GM21360 (cell line): ENCODE results near the gene DLK2.

Experiments
- ATAC-seq: cut with Tn5 transposase; IDR thresholded peaks from one replicate; pipeline ENCODE4 v1.9.1; 2021; ENCODE audit warnings: mild to moderate bottlenecking, moderate library complexity; ENCODE audit not compliant: unreplicated experiment

Gene DLK2

DNA sequence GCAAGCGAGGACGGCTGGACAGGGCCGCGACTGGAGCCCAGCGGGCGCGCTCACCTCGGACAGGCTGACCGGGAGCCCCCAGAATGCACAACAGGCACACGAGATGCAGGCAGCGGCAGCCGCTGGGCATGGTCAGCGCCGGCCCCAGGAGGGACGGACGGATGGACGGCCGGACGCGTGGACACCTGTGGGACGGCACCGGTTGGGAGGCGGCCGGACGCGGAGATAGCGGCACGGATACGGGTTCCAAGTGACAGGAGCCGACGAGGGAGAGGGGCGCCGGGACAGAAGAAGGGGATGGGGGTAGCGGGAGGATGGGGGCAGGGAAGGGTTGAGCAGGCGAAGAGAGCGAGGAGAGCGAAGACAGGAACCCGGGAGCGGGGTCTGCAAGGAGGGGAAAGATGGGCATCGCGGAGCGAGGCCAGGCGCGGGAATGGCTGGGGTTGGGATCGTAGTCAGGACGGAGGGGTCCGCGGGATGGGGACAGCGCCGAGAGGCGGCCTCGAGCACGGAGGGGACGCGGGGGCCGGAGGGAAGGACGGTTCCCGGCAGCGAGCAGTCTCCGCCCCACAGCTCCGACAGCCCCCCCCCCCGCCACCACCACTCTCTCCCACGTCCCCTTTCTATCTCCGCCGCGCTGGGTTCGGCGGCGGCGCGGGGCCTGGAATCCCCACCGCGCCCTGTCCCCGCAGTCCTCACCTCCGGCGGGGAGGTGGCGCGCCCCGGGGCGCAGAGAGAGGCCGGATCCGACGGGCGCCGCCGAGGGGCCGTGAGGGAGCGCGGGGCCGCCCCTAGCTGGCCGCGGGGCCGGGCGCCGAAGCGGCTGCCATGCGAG, 435 bp downstream of the DLK2 start:
- ATAC-seq = no peak

DNA sequence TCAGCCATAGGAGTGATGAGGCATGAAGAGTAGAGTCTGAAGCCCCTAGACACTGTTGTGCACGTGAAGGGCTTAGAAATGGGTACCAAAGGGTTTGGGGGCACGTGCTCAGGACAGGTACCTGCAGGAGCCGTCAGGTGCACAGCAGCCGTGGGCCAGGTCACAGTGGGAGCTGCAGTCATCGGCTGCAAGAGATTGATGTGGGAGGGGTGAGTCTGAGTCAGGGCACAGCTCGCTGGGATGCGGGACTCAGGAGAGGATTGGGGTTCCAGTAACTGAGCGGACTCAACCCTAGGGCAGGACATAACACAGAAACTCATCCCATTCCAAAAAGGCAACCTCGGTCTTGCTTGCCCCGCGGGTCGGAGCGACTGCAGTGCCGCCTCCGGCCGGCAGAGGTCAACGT, 1.1 kb downstream of the DLK2 start:
- ATAC-seq = no peak

DNA sequence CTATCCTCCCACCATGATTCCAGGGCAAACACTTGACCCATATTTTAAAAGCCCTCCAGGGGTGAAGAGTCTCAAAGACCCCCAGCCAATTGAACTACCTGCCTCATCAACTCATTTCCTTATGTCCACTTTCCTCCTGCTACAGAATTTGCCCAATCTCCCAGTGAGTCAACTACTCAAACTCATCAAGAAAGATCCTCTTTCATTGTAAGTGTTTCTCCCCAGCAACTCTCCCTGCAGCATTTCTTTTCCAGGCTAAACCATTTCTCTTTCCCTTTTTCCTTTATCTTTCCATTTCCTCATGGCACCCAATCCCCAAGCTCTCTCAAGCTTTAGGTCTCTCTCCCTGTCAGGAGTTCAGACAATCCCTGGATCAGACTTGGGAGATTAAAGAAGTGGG, 1.5 kb downstream of the DLK2 start:
- no peak for ATAC-seq

DNA sequence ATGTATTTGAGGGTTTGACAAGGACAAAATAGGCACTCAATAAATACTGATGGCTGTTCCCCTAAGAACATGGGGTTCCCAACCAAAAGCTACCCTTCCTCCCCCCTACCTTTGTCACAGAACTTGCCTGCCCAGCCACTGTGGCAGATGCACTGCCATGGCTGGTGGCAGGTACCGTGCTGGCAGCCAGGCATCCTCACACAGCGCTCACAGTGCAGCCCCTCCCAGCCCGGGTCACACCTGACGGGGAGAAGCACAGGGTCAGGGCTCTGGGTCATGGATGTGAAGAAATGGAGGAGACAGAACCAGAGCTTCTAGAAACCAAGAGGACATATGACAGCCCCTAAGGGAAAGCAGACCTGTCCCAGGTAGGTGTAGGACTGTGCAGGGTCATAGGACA, 2.5 kb downstream of the DLK2 start:
- no peak for ATAC-seq

DNA sequence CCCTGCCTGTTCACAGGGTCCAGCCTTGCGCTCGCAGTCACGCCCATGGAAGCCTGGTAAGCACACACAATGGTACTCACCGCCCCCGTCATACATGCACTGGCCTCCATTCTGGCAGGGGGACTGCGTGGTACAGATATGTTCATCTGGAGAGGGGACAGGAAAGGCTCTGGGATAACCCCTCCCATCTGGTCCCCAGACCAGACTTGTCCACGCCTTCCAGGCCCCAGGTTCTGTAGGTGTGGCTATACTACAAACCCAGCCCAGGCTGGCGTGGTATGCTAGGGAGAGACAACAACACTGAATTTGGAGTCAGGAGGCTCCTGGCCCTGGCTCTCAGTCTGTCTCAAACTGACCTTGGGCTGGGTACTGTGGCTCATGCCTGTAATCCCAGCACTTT, 3.4 kb downstream of the DLK2 start:
- ATAC-seq = no peak

DNA sequence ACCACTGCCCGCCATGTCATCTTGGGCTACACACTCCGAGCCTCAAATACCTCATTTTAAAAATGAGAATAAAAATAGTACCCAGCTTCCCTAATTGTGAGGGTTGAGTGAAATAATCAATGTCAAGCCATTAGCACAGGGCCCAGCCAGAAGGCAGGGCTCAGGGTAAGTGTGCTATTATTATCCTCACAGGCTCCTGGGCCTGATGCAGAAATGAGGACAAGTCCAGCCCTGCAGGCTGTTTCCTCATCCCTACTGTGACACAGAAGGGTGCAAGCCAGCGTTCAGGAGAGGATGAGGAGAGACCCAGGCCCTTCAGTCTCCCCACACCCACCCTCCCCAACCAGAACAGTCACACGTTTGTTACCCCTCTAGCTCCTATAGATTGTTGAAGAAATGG, 4.0 kb downstream of the DLK2 start:
- no peak for ATAC-seq

DNA sequence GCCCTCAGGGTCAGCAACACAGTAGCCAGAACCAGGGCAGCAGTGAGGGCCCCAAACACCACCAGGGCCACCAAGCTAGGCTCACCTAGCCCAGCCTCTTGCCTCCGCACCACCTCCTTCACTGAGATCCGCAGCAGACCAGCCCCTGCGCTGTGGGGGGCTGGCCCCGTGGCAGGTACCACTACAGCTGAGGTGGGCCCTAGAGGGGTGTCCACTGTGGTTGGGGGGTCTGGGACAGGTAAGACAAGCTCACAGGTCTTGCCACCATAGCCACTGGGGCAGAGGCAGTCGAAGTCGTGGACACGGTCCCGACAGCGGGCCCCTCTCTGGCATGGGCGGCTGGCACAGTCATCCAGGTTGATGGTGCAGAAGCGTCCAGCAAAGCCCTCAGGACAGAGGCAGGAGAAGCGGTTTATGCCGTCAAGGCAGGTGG, 4.6 kb downstream of the DLK2 start:
- no peak for ATAC-seq

DNA sequence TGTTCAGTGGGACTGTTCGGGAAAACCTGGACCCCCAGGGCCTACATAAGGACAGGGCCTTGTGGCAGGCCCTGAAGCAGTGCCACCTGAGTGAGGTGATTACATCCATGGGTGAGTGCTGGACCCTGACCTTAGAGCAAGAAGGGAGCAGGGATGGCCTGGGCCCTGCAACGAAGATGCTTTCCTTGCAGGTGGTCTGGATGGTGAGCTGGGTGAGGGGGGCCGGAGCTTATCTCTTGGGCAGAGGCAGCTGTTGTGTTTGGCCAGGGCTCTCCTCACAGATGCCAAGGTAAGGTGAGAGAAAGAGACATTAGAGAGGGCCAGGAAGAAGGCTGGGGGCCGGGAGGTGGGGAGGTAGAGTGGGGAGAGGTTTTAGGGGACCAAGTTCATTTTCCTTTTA, 6.4 kb downstream of the DLK2 start:
- ATAC-seq = no peak

DNA sequence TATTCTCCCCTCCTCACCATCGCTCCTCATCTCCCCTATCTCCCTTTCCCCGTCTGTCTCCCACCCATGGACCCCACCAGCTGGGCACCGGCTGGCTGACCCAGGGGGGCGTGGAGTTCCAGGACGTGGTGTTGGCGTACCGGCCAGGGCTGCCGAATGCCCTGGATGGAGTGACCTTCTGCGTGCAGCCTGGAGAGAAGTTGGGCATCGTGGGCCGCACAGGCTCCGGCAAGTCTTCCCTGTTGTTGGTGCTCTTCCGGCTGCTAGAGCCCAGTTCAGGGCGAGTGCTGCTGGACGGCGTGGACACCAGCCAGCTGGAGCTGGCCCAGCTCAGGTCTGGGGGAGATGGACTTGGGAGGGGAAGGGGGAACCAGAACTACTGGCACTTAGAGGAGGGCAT, 7.7 kb downstream of the DLK2 start:
- ATAC-seq = no peak

DNA sequence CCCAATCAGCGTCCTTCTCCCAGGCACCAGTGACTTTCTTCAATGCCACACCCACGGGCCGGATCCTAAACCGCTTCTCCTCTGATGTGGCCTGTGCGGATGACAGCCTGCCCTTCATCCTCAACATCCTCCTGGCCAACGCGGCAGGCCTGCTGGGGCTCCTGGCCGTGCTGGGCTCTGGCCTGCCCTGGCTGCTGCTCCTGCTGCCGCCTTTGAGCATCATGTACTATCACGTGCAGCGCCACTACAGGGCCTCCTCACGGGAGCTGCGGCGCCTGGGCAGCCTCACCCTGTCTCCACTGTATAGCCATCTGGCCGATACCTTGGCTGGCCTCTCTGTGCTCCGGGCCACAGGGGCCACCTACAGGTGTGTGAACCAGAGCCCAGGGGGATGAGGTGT, 9.8 kb downstream of the DLK2 start:
- ATAC-seq = no peak

DNA sequence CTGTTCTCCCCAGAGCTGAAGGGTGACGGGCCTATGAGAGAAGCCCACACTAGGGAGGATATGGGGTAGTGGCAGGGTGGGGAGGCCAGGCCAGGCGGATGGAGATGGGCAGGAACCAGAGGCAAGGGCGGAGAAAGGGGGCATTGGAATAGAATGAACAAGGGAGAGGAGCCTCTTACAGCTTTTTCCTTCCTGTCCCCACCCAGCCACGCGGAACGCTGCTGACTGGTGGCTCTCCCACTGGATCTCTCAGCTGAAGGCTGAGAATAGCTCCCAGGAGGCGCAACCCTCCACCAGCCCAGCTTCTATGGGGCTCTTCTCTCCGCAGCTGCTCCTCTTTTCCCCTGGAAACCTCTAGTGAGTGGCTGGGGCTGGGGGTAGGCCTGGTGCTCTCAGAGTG, 10.8 kb downstream of the DLK2 start:
- ATAC-seq = no peak

DNA sequence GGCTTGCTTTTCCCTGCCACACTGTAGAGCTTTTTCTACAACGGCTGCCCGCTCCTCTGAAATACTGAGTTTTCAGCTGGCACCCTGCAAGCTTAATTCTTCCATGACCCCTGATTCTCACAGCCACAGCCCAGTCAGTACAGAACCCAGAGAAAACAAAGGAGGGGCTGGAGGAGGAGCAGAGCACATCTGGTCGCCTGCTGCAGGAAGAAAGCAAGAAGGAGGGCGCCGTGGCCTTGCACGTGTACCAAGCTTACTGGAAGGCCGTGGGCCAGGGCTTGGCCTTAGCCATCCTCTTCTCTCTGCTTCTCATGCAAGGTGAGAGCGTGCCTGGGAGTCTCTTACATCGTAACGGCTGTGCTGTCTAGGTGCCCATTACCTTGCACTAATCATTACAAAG, 11.3 kb downstream of the DLK2 start:
- no peak for ATAC-seq

DNA sequence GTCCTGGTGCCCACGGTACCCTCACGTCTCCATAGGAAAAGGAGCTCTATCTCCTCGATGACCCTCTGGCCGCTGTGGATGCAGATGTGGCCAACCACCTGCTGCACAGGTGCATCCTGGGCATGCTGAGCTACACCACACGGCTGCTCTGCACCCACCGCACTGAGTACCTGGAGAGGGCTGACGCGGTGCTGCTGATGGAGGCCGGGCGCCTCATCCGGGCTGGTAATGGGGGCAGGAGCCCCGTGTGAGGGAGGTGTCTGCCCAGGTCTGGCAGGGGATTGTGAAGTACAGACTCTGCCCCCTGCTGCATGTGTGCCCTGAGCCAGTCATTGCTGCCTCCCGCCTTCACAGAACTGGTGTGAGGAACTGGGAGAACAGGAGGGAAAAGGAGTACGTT, 12.4 kb downstream of the DLK2 start:
- ATAC-seq = no peak

DNA sequence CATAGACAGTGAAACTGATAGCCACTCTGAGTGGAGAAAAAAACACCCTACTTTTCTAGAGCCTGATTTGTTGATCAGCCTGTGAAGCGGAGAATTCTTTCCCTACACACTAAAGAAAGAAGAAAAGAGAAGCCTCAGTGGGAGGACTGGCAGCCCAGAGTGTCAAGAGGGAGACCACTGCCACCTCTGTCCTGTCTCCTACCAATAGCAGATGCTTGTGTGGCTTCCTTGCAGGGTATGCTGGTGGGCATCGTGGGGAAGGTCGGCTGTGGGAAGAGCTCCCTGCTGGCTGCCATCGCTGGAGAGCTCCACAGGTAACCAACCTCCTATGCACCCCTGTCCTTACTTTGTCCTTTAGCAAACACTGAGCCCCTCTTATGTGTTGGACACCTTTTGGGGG, 17.6 kb downstream of the DLK2 start:
- ATAC-seq = no peak

DNA sequence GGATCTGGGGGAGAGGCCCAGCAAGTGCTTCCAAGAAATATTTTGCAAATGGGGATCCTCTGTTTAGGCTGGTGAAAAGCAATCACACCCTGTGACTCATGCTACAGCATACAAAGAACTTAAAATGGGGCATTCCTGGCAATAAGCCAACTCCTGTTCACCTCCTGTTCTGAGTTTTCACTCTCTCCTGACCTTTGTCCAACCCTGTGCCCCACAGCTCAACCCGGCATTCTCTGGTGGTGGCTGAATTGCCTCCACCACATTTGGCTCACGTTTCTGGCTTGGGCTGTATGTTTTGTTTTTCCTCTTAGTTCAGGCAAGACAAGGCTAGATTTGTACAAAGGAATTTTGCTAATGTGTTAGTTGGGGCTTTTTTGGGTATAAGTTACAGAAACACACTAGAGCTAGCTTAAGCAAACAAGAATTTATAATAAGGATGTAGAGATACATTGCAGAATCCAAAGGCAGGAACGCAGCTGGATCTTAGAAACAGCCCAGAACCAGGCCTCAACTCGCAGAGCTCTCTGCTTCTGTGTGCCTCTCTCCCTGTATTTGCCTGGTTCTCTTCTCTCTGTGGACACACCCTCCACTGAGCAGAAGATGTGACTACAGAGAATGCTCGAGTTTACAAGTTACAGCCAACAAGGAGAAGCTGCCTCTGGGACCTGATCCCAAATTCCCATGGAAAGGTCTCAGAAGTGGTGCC, 18.6 kb downstream of the DLK2 start:
- no peak for ATAC-seq

DNA sequence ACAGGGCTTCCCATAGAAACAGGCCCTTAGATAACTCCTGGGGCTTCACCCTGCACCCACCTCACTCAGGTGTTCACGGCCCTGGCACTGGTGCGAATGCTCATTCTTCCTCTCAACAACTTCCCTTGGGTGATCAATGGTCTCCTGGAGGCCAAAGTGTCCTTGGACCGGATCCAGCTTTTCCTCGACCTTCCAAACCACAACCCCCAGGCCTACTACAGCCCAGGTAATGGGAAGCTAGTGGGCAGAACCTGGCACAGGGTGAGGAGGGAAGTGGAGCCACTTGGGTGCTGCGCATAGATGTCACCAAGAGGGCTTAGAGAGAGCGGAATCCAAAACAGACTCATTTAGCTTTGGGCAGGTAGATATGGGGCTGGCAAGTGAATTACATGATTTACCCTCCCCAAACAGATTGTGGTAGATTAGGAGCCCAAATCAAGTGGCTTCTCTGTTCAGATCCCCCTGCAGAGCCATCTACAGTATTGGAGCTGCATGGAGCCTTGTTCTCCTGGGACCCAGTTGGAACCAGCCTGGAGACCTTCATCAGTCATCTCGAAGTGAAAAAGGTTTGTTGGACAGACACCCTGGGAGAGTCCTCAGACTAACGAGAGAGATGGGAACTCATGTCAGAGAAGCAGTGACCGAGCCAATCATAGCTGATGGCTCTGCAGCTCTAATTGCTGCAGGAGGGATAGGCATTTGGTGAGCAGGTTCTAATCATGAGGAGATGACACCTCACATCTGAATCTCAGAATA, 19.5 kb downstream of the DLK2 start:
- ATAC-seq = no peak

DNA sequence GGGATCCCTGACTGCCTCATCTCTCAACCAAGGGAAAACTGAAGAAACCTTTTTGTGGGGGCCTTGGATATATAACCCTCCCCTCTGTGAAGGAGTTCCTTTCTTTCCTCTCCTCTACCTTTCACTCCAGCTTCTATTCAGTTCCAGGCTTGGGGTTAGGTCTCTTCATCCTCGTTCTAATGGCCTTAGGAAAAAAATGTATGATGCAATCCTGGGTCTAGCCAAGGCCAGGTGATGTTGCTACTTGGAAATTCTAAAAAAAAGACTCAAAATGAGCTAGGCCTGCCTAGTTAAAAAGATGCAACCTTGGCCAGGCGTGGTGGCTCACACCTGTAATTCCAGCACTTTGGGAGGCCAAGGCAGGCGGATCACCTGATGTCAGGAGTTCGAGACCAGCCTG, 20.4 kb downstream of the DLK2 start:
- no peak for ATAC-seq

DNA sequence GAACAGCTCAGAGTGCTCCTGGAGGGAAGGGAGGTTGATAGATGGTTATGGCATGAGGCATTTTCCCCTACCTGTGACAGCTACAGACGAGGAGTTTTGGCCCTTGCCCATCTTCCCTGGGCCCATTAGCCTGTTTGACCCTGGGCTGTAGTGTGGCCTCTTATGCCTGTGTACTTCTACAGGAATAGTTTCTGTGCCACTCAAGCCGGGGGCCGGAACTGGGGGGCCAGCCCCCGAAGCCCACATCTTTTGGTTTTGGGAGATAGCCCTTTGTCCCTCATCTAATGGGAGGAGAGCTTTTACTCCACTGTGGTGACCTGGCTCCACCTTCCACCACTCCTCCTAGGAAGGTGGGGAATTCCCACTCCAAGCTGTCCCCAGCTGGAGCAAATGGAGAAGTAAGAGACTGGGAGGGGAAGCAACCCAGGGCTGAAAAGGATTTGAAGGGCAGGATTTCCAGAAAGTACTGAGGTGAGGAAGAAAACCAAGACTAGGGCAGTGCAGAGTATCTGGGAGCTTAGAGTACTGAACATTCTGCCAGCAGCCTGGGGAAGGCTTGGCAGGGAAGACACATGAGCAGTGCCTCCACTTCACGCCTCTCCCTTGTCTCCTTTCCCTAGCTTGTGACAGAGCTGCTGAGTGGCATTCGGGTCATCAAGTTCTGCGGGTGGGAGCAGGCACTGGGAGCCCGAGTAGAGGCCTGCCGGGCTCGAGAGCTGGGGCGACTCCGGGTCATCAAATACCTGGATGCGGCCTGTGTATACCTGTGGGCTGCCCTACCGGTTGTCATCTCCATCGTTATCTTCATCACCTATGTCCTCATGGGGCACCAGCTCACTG, 21.1 kb downstream of the DLK2 start:
- ATAC-seq = no peak

DNA sequence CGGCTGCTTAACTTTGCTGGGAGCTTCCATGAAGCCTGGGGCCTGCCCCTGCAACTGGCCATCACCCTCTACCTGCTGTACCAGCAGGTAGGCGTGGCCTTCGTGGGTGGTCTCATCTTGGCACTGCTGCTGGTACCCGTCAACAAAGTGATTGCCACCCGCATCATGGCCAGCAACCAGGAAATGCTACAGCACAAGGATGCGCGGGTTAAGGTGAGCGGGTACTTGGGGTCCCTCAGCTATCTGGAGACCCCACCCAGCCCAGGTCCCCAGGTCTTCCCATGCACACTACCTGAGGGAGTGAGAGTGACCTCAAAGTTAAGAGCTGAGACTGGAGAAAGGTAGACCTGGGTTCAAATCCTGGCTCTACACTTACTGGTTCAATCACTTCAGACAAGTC, 22.2 kb downstream of the DLK2 start:
- no peak for ATAC-seq

DNA sequence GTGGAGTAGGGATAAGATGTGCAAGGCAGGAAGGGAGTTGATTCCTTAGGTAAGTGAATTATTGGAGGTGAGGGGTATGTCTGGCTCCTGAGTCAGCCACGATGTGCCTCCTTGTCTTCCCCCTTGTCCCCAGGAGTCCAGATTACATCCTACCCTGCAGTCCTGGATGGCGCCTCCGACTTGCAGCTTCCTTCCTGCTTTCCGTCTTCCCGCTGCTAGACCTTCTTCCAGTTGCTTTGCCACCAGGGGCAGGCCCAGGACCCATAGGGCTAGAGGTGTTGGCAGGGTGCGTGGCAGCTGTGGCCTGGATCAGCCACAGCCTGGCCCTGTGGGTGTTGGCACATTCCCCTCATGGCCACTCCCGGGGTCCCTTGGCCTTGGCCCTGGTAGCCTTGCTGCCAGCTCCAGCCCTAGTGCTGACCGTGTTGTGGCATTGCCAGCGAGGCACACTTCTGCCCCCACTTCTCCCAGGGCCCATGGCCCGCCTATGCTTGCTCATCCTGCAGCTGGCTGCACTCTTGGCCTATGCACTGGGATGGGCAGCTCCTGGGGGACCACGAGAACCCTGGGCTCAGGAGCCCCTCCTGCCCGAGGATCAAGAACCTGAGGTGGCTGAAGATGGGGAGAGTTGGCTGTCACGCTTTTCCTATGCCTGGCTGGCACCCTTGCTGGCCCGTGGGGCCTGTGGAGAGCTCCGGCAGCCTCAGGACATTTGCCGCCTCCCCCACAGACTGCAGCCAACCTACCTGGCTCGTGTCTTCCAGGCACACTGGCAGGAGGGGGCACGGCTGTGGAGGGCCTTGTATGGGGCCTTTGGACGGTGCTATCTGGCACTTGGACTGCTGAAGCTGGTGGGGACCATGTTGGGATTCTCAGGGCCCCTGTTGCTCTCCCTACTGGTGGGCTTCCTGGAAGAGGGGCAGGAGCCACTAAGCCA, 23.1 kb downstream of the DLK2 start:
- no peak for ATAC-seq
